Fibroblast of the aortic adventitia (primary cell): ENCODE measurements around the gene CERS6. TPM values are rescaled to one million over a fixed set of nuclear protein-coding genes. Genes with fewer than 3 reads are reported as not detected.
A peak's percentile ranks its signal among the peaks of the same experiment; 100 is the strongest.

Experiments
- DNase-seq: peaks from one replicate; pipeline ENCODE4 v3.0.0-alpha.2; 2010; ENCODE audit warnings: low read depth
- H3K4me3 ChIP-seq: 2 replicates; pipeline ENCODE4 v1.5.1; 2011; ENCODE audit warnings: low read depth, mild to moderate bottlenecking, control low read depth, low read length, moderate library complexity
- total RNA-seq: library from RNA; depleted of rRNA; stranded (reverse); fragments of >200 nt; gene quantifications from 2 replicates; pipeline ENCODE4 v1.2.3, GENCODE V29; 2012; ENCODE audit warnings: low replicate concordance
- TF ChIP-seq, protein P1 (sequence below): IDR thresholded peaks from 2 replicates; pipeline ENCODE4 v1.5.1; 2011; ENCODE audit warnings: mild to moderate bottlenecking, low read length, control low read depth, inconsistent platforms; ENCODE audit not compliant: insufficient read depth

The CERS6 gene
- total RNA-seq, 1 donor, result 14.2 TPM

DNA sequence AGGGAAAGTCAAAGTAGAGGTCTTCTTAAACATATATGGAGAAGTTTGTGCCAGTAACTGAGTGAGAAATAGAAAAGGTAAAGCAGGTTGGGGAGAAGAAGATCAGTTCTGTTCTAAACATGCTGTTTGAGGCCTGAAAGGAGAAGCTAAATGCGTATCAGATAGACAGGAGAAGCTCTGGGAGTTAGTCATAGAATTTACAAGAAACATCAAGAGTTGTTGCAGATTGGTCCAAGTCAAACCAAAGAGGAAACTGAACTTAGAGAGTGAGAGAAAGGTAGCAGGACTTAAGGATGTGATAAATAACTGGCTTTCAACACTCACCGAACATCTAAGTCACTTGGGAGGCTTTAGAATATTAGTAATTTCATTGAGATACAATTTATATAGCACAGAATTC, 29.2 kb upstream of the CERS6 start:
- TF ChIP-seq, protein P1, sequence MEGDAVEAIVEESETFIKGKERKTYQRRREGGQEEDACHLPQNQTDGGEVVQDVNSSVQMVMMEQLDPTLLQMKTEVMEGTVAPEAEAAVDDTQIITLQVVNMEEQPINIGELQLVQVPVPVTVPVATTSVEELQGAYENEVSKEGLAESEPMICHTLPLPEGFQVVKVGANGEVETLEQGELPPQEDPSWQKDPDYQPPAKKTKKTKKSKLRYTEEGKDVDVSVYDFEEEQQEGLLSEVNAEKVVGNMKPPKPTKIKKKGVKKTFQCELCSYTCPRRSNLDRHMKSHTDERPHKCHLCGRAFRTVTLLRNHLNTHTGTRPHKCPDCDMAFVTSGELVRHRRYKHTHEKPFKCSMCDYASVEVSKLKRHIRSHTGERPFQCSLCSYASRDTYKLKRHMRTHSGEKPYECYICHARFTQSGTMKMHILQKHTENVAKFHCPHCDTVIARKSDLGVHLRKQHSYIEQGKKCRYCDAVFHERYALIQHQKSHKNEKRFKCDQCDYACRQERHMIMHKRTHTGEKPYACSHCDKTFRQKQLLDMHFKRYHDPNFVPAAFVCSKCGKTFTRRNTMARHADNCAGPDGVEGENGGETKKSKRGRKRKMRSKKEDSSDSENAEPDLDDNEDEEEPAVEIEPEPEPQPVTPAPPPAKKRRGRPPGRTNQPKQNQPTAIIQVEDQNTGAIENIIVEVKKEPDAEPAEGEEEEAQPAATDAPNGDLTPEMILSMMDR, result no peak
- DNase-seq, result no peak
- H3K4me3 ChIP-seq, result no peak overlapping the region

DNA sequence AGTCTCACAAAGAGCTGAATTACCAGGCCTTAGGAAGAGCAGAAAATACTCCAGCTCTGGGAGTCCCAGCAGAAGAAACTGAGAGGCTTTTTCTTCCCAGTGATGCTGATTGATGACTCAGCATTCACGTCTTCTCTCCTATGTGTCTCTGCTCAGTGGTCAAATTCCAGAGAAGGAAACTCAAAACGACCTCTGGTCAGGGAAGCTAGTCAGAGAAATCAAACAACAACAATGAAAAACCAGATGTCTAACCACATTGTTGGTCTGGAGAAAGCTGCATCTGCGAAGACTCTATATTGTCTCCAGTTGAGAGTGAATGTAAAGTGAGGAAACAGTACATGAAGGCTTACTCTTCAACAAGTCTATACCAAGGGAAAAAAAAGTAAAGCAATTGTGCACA, 28.6 kb upstream of the CERS6 start:
- TF ChIP-seq, protein P1, result no peak
- no peak overlapping the region for H3K4me3 ChIP-seq
- DNase-seq, result peak; percentile 21

DNA sequence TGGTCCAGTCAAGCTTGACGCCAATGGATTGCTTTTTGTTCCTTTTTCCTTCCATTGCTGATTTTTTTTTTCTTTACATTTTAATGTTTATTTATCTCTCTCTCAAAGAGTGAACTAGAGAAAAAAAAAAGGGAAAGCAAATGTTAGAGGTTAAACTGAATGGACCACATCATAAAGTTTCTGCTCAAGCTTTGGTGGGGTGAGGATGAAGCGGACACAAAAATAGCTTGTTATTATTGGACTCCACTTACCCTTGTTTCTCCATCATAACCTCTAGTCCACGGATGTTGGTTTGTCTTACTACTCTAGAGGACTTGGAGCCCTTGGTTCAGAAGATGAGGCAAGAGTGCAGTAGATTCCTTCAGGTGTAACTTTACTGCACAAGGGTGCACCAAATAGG, 27.6 kb upstream of the CERS6 start:
- H3K4me3 ChIP-seq, result no peak overlapping the region
- TF ChIP-seq, protein P1, result no peak
- no peak for DNase-seq

DNA sequence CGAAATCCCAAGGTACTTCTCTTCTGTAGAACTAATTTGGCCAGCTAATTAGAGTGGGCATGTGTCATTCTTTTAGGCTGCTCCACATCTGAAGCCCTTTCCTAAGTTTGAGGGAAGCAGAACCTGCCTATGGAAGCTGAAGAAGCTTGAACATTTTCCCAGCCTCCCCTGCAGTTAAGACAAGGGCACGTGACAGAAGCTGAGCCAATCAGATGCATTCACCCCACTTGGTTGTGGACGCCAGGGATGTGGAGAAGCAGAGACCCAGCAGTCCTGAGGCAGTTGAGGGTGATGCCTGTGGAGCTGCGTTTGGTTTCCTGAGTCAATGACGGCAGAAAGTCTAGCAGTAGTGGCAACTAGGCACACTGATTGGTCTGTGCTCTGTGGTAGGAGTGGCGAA, 26.1 kb upstream of the CERS6 start:
- H3K4me3 ChIP-seq, result no peak overlapping the region
- DNase-seq, result no peak
- TF ChIP-seq, protein P1, result no peak

DNA sequence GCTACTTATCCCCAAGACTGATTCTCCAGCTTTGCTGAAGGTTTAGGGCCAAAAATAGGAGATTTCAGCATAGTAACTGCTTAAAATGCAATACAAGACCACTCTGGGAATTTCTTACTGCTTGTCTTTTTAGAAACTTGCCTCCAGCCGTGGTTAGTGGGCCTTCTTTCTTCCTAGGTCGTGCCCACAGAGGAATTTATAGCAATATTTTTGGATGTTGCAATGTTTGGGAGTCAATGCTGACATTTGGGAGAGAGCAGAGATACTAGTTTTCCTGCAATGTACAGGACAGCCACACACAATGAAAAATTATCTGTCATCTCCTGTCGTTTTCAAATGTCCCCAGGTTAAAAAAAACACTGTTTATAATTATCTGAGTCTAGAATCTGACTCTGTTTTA, 25.6 kb upstream of the CERS6 start:
- no peak for DNase-seq

DNA sequence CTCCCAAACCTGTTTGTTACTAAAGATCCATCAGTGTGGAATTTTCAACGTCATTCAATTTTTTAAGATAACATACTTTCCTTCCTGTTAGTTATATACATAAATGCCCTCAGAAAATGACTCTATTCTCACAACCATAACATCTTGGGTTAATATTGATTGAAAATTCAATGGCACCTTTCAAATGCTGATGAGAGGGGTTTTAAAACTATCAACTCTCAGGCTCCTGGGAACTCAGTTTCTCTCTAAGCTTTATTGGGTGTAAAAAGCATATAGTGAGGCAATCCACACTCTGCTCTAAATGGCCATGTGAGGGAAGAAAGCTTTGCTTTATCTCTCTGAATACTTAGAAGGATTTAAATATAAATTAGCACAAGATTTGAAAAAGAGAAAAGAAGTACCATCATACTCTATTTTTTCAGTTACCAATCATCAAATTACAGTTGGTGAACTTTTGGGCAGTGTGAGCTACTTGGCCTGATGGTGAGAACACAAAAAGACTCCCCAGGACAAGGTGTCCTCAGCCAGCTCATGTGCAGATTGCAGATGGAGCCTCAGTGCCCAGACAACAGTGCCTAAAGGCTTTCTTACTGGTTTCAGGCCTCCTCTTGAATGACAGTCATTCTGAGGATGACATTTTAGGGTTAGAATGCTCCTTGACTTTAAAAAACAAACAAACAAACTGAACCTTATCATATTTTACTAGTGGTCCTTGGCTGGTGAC, 24.6 kb upstream of the CERS6 start:
- TF ChIP-seq, protein P1, result no peak
- H3K4me3 ChIP-seq, result no peak overlapping the region

More for the DNA sequence above, 25.6 kb upstream of the CERS6 start:
- H3K4me3 ChIP-seq, result no peak overlapping the region
- TF ChIP-seq, protein P1, result no peak

DNA sequence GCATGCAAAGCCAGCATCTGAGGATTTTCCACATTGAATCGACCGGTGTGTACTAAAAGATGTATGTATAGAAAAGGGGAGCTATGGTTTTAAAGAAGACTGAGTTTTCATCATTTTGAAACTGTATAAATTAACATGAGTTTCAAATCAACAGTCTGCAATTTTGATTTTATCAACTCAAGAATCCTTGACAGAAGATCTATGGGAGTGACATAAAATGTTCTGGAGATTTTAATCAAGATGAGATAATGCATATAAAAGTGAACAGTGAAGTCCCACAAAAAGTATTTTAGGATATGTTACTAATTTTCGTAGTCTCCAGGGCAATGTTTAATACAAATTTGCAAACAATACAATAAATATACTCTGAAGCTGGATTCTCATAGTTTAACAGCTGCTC, 24.0 kb upstream of the CERS6 start:
- TF ChIP-seq, protein P1, result no peak

More for the DNA sequence above, 24.6 kb upstream of the CERS6 start:
- DNase-seq, result no peak

More for the DNA sequence above, 24.0 kb upstream of the CERS6 start:
- no peak for DNase-seq
- no peak overlapping the region for H3K4me3 ChIP-seq
